NCI-H2227 treated with DMSO at 0.1 percent for 48 hours (cell line): Measurements from ENCODE around the gene FAM193A.
A peak's percentile ranks its signal among the peaks of the same experiment; 100 is the strongest.
"Not testable (repeated sequence)": the region's sequence is repeated elsewhere in the genome, so short reads cannot be mapped to it uniquely, and the experiment has no call there.

Experiments used
- DNase-seq: peaks from one replicate; lab custom pipeline; 2025; lab: John Stamatoyannopoulos, UW

Gene FAM193A

GRCh38 chr4:2574009-2574408 lies 37.6 kb downstream of the FAM193A start:
- no peak for DNase-seq

GRCh38 chr4:2574863-2575262 lies 38.4 kb downstream of the FAM193A start:
- DNase-seq: no peak

- DNase-seq: no peak
These were observed 39.8 kb downstream of the FAM193A start for GRCh38 chr4:2576290-2576689.

- DNase-seq: no peak
These were observed 41.7 kb downstream of the FAM193A start for GRCh38 chr4:2578106-2578505.

GRCh38 chr4:2579910-2580309 lies 43.5 kb downstream of the FAM193A start:
- no peak for DNase-seq

GRCh38 chr4:2583092-2583491 lies 46.6 kb downstream of the FAM193A start:
- DNase-seq: no peak

GRCh38 chr4:2583517-2583916 lies 47.1 kb downstream of the FAM193A start:
- no peak for DNase-seq

GRCh38 chr4:2586502-2586901 lies 50.1 kb downstream of the FAM193A start:
- DNase-seq: no peak

- no peak for DNase-seq
These were observed 50.9 kb downstream of the FAM193A start for GRCh38 chr4:2587213-2587823.

GRCh38 chr4:2588259-2588658 lies 51.8 kb downstream of the FAM193A start:
- no peak for DNase-seq

- DNase-seq: no peak
These were observed 54.7 kb downstream of the FAM193A start for GRCh38 chr4:2591189-2591588.

- not testable (repeated sequence) for DNase-seq
These were observed 55.6 kb downstream of the FAM193A start for GRCh38 chr4:2592014-2592413.

- no peak for DNase-seq
These were observed 56.1 kb downstream of the FAM193A start for GRCh38 chr4:2592572-2592971.

- no peak for DNase-seq
These were observed 56.6 kb downstream of the FAM193A start for GRCh38 chr4:2593003-2593402.

GRCh38 chr4:2595436-2595835 lies 59.0 kb downstream of the FAM193A start:
- no peak for DNase-seq

GRCh38 chr4:2595952-2596552 lies 59.6 kb downstream of the FAM193A start:
- DNase-seq: no peak

- no peak for DNase-seq
These were observed 60.2 kb downstream of the FAM193A start for GRCh38 chr4:2596611-2597010.

GRCh38 chr4:2598511-2599303 lies 62.3 kb downstream of the FAM193A start:
- DNase-seq: no peak

- DNase-seq: no peak
These were observed 62.8 kb downstream of the FAM193A start for GRCh38 chr4:2599304-2599654.

- no peak for DNase-seq
These were observed 64.4 kb downstream of the FAM193A start for GRCh38 chr4:2600878-2601277.

- DNase-seq: peak; percentile 7
These were observed 68.2 kb downstream of the FAM193A start for GRCh38 chr4:2604614-2605013.

- no peak for DNase-seq
These were observed 70.6 kb downstream of the FAM193A start for GRCh38 chr4:2606960-2607506.

- no peak for DNase-seq
These were observed 71.4 kb downstream of the FAM193A start for GRCh38 chr4:2607822-2608221.
